PFSK-1 (cell line): ENCODE measurements around the gene COL6A3.

Experiments
- FOXP2 ChIP-seq: optimal IDR thresholded peaks from 2 replicates; pipeline ENCODE3; 2011; ENCODE audit warnings: borderline replicate concordance, control low read depth, inconsistent platforms; ENCODE audit not compliant: insufficient read depth; ENCODE audit errors: extremely low read length, extremely low read depth
- POLR2AphosphoS5 ChIP-seq: IDR thresholded peaks from 2 replicates; pipeline ENCODE4 v1.6.1; 2012; ENCODE audit warnings: low read depth, mild to moderate bottlenecking, control low read depth, low read length, moderate library complexity
- REST ChIP-seq, 2 experiments: IDR thresholded peaks; 2 replicates each; pipeline versions ENCODE4 v1.6.1 to v1.8.0; 2011 to 2012; ENCODE audit warnings: low read depth in 2 of 2, low read length in 2 of 2, control low read depth in 1 of 2, inconsistent platforms in 1 of 2, mild to moderate bottlenecking in 1 of 2, moderate library complexity in 1 of 2; ENCODE audit not compliant: insufficient read depth in 1 of 2
- SIN3A ChIP-seq: IDR thresholded peaks from 2 replicates; pipeline ENCODE4 v1.6.1; 2012; ENCODE audit warnings: mild to moderate bottlenecking, low read length, moderate library complexity, borderline replicate concordance; ENCODE audit not compliant: insufficient read depth
- TAF1 ChIP-seq: IDR thresholded peaks from 2 replicates; pipeline ENCODE4 v1.6.1; 2012; ENCODE audit warnings: low read length, control low read depth, borderline replicate concordance; ENCODE audit not compliant: insufficient read depth

The COL6A3 gene

GRCh38 chr2:237351796-237352195 is 62.2 kb downstream of the COL6A3 start:
- no peak for TF ChIP-seq REST (IDR thresholded peaks at IDR 0.05; ENCODE audit: insufficient read depth in 1 of 2, low read depth in 2 of 2, low read length in 2 of 2)
- TF ChIP-seq POLR2AphosphoS5, result no peak
- TF ChIP-seq FOXP2, result no peak
- TF ChIP-seq SIN3A, result no peak
- TF ChIP-seq TAF1, result no peak

- TF ChIP-seq REST (IDR thresholded peaks at IDR 0.05; ENCODE audit: insufficient read depth in 1 of 2, low read depth in 2 of 2, low read length in 2 of 2) (no peak), SIN3A (no peak), TAF1 (no peak), FOXP2 (no peak), POLR2AphosphoS5 (no peak)
Measured at GRCh38 chr2:237351046-237351445, 62.9 kb downstream of the COL6A3 start.

GRCh38 chr2:237350597-237350996 is 63.4 kb downstream of the COL6A3 start:
- TF ChIP-seq TAF1 (no peak), POLR2AphosphoS5 (no peak), FOXP2 (no peak), SIN3A (no peak), REST (IDR thresholded peaks at IDR 0.05; ENCODE audit: insufficient read depth in 1 of 2, low read depth in 2 of 2, low read length in 2 of 2) (no peak)

- TF ChIP-seq SIN3A, result no peak
- no peak for TF ChIP-seq FOXP2
- no peak for TF ChIP-seq POLR2AphosphoS5
- TF ChIP-seq REST (IDR thresholded peaks at IDR 0.05; ENCODE audit: insufficient read depth in 1 of 2, low read depth in 2 of 2, low read length in 2 of 2), result no peak
- TF ChIP-seq TAF1, result no peak
Measured at GRCh38 chr2:237350070-237350469, 63.9 kb downstream of the COL6A3 start.

- TF ChIP-seq SIN3A, result no peak
- no peak for TF ChIP-seq REST (IDR thresholded peaks at IDR 0.05; ENCODE audit: insufficient read depth in 1 of 2, low read depth in 2 of 2, low read length in 2 of 2)
- no peak for TF ChIP-seq TAF1
Measured at GRCh38 chr2:237348281-237348865, 65.6 kb downstream of the COL6A3 start.
